H1 (cell line): ENCODE results near the gene LLGL2. TPM values are rescaled to one million over a fixed set of nuclear protein-coding genes. Genes with fewer than 3 reads are reported as not detected.
A peak's percentile ranks its signal among the peaks of the same experiment; 100 is the strongest.

Experiments
- CTCF ChIA-PET: fragments of 300-600 bp; sonication (Branson Sonifier 250); formaldehyde crosslinking; loops from one replicate; lab custom pipeline; 2021; ENCODE audit not compliant: partially characterized antibody; lab: Charles Lee
- POLR2A ChIA-PET: fragments of 300-600 bp; sonication (Branson Sonifier 250); formaldehyde crosslinking; loops from one replicate; lab custom pipeline; 2021; ENCODE audit warnings: inconsistent platforms; ENCODE audit not compliant: partially characterized antibody; lab: Charles Lee
- DNase-seq, 2 experiments: peaks; one replicate each; pipeline versions ENCODE4 v3.0.0 to v3.0.0-alpha.2; 2010 to 2022; ENCODE audit warnings: low spot score in 2 of 2, low read depth in 1 of 2, mixed read lengths in 1 of 2
- FAIRE-seq: peaks from 2 replicates; lab custom pipeline; 2011; peaks lifted over from hg19 to GRCh38; lab: Jason Lieb, UNC
- H2AFZ ChIP-seq: 2 replicates; pipeline ENCODE4 v1.8.1; 2012; ENCODE audit warnings: low read length, inconsistent platforms
- H2AK5ac ChIP-seq: 2 replicates; pipeline ENCODE4 v1.6.1; 2013; ENCODE audit warnings: low read depth, low read length
- H2BK120ac ChIP-seq: replicated peaks from 2 replicates; pipeline ENCODE3; 2013; ENCODE audit warnings: low read depth, low read length, inconsistent platforms
- H2BK12ac ChIP-seq: 2 replicates; pipeline ENCODE4 v1.6.1; 2013; ENCODE audit warnings: low read depth, low read length
- H2BK15ac ChIP-seq: 2 replicates; pipeline ENCODE4 v1.6.1; 2013; ENCODE audit warnings: low read length
- H2BK20ac ChIP-seq: 2 replicates; pipeline ENCODE4 v1.6.1; 2013; ENCODE audit warnings: low read length
- H2BK5ac ChIP-seq: 2 replicates; pipeline ENCODE4 v1.6.1; 2013; ENCODE audit warnings: low read depth, low read length
- H3K14ac ChIP-seq: 2 replicates; pipeline ENCODE4 v1.6.1; 2013; ENCODE audit warnings: inconsistent platforms; ENCODE audit not compliant: insufficient read length
- H3K18ac ChIP-seq: 2 replicates; pipeline ENCODE4 v1.6.1; 2013; ENCODE audit warnings: low read length; ENCODE audit errors: extremely low read depth
- H3K23ac ChIP-seq: 2 replicates; pipeline ENCODE4 v1.6.1; 2013; ENCODE audit warnings: inconsistent platforms; ENCODE audit not compliant: insufficient read length
- H3K23me2 ChIP-seq: 2 replicates; pipeline ENCODE4 v1.6.1; 2013; ENCODE audit warnings: low read depth, low read length
- H3K27ac ChIP-seq: 2 replicates; pipeline ENCODE4 v1.6.1; 2011; ENCODE audit warnings: low read depth, low read length, inconsistent platforms
- H3K27me3 ChIP-seq, 4 experiments: replicated peaks in 1 of 4; 1 replicate in 1 of 4; 2 replicates in 3 of 4; pipeline versions ENCODE4 v1.6.1 to v1.8.1; 2011 to 2013; ENCODE audit warnings: low read length in 3 of 4, mild to moderate bottlenecking in 3 of 4, inconsistent platforms in 2 of 4, mixed read lengths in 2 of 4, moderate library complexity in 1 of 4; ENCODE audit not compliant: control insufficient read depth in 3 of 4, insufficient read depth in 3 of 4; ENCODE audit errors: extremely low read depth in 1 of 4
- H3K36me3 ChIP-seq, 4 experiments: 2 replicates each; pipeline versions ENCODE4 v1.6.1 to v1.8.1; 2011 to 2013; ENCODE audit warnings: mild to moderate bottlenecking in 4 of 4, low read length in 3 of 4, moderate library complexity in 2 of 4, control low read depth in 1 of 4, inconsistent platforms in 1 of 4; ENCODE audit not compliant: insufficient read depth in 4 of 4, control insufficient read depth in 2 of 4
- H3K4ac ChIP-seq: replicated peaks from 2 replicates; pipeline ENCODE3; 2013; ENCODE audit warnings: low read length, low read depth, mixed read lengths, inconsistent platforms; ENCODE audit not compliant: insufficient read length
- H3K4me1 ChIP-seq, 4 experiments: replicated peaks in 1 of 4; 1 replicate in 1 of 4; 2 replicates in 3 of 4; pipeline versions ENCODE4 v1.6.1 to v1.8.1; 2011 to 2013; ENCODE audit warnings: low read length in 3 of 4, inconsistent platforms in 2 of 4, mixed read lengths in 1 of 4; ENCODE audit not compliant: insufficient read depth in 4 of 4, control insufficient read depth in 3 of 4
- H3K4me2 ChIP-seq, 2 experiments: 2 replicates each; pipeline versions ENCODE4 v1.6.1 to v1.8.1; 2011 to 2013; ENCODE audit warnings: low read depth in 2 of 2, low read length in 2 of 2, control low read depth in 1 of 2, inconsistent platforms in 1 of 2, mild to moderate bottlenecking in 1 of 2; ENCODE audit not compliant: insufficient read depth in 1 of 2
- H3K4me3 ChIP-seq, 4 experiments: fragments of 200-600, 300-600 bp in 1 of 4; sonication (generic), shearing (Covaris generic), sonication (Bioruptor Twin) in 1 of 4; 2 replicates each; pipeline versions ENCODE4 v1.5.1 to v1.8.1; 2011 to 2016; ENCODE audit warnings: low read length in 4 of 4, low read depth in 3 of 4, control low read depth in 2 of 4, inconsistent platforms in 2 of 4, mild to moderate bottlenecking in 2 of 4, mixed read lengths in 1 of 4, moderate library complexity in 1 of 4; ENCODE audit not compliant: insufficient read depth in 2 of 4; ENCODE audit errors: extremely low read depth in 1 of 4
- H3K56ac ChIP-seq: replicated peaks from 2 replicates; pipeline ENCODE3; 2013; ENCODE audit warnings: low read depth, mild to moderate bottlenecking, mixed read lengths, low read length, inconsistent platforms; ENCODE audit not compliant: insufficient read length
- H3K79me1 ChIP-seq: 2 replicates; pipeline ENCODE4 v1.6.1; 2013; ENCODE audit warnings: low read depth, low read length, control low read depth
- H3K79me2 ChIP-seq, 2 experiments: 2 replicates each; pipeline versions ENCODE4 v1.6.1 to v1.8.1; 2012 to 2013; ENCODE audit warnings: low read length in 2 of 2, mild to moderate bottlenecking in 2 of 2, inconsistent platforms in 1 of 2; ENCODE audit not compliant: insufficient read depth in 2 of 2, control insufficient read depth in 1 of 2
- H3K9ac ChIP-seq, 4 experiments: replicated peaks in 1 of 4; 1 replicate in 1 of 4; 2 replicates in 3 of 4; pipeline versions ENCODE4 v1.6.1 to v1.8.1; 2011 to 2013; ENCODE audit warnings: low read depth in 3 of 4, low read length in 3 of 4, control low read depth in 2 of 4, mild to moderate bottlenecking in 2 of 4, moderate library complexity in 2 of 4, inconsistent platforms in 1 of 4; ENCODE audit errors: extremely low read depth in 1 of 4
- H3K9me3 ChIP-seq, 2 experiments: 2 replicates each; pipeline versions ENCODE4 v1.6.1 to v1.8.1; 2012 to 2013; ENCODE audit warnings: mild to moderate bottlenecking in 2 of 2, moderate library complexity in 2 of 2, control low read depth in 1 of 2, inconsistent platforms in 1 of 2, low read depth in 1 of 2, low read length in 1 of 2, mixed read lengths in 1 of 2; ENCODE audit not compliant: insufficient read depth in 2 of 2
- H4K20me1 ChIP-seq, 2 experiments: replicated peaks in 1 of 2; 2 replicates each; pipeline versions ENCODE3 to v1.8.1; 2011 to 2013; ENCODE audit warnings: inconsistent platforms in 2 of 2, low read length in 2 of 2, mild to moderate bottlenecking in 1 of 2; ENCODE audit not compliant: insufficient read depth in 2 of 2, control insufficient read depth in 1 of 2
- H4K5ac ChIP-seq: 2 replicates; pipeline ENCODE4 v1.6.1; 2013; ENCODE audit warnings: low read length, low read depth, mixed read lengths, inconsistent platforms; ENCODE audit not compliant: insufficient read length
- H4K8ac ChIP-seq: 2 replicates; pipeline ENCODE4 v1.8.0; 2013; ENCODE audit warnings: mild to moderate bottlenecking, moderate library complexity, low read length, inconsistent platforms; ENCODE audit not compliant: insufficient read depth; ENCODE audit errors: extremely low read depth
- H4K91ac ChIP-seq: replicated peaks from 2 replicates; pipeline ENCODE3; 2013; ENCODE audit warnings: low read length, mixed read lengths, inconsistent platforms; ENCODE audit not compliant: insufficient read length
- ASH2L ChIP-seq: fragments of 200-600, 300-600 bp; sonication (generic); IDR thresholded peaks from one replicate; pipeline ENCODE4 v1.7.1; 2017; ENCODE audit warnings: low read length
- WGBS, 2 experiments: shearing (Covaris generic) in 1 of 2; methylation state at CpG; one replicate each; pipeline versions ENCODE4 v1.1.6 to v1.1.7; 2013 to 2015; ENCODE audit warnings: low lambda C conversion rate in 2 of 2, mixed read lengths in 2 of 2, inconsistent platforms in 1 of 2, low coverage in 1 of 2, missing lambda C conversion rate in 1 of 2; ENCODE audit not compliant: insufficient replicate concordance in 2 of 2, insufficient coverage in 1 of 2, insufficient read length in 1 of 2; ENCODE audit errors: extremely low coverage in 1 of 2, missing lambda C conversion rate in 1 of 2; 5-methylcytosine and 5-hydroxymethylcytosine counted together
- polyA plus RNA-seq, 7 experiments: library from polyadenylated mRNA; depleted of rRNA in 3 of 7; stranded (reverse) in 5 of 7; unstranded in 2 of 7; fragments of >200 nt in 5 of 7; fragments of 200-250 nt in 2 of 7; gene quantifications; 1 replicate in 5 of 7; 2 replicates in 1 of 7; 4 replicates in 1 of 7; pipeline versions ENCODE4 v1.2.1 to v1.2.3, GENCODE V29; 2011 to 2013; ENCODE audit warnings: missing spikeins in 2 of 7, mixed read lengths in 2 of 7
- total RNA-seq: library from RNA; stranded (reverse); fragmentation: NEBNext Ultra II Directional; extraction: Animal tissue kit (Norgen Biotek cat#: 25700); gene quantifications from 2 replicates; pipeline ENCODE4 v1.2.1, GENCODE V29; 2021
- TF ChIP-seq, protein P1 (sequence below), 3 experiments: IDR thresholded peaks; 1 replicate in 2 of 3; 2 replicates in 1 of 3; pipeline versions ENCODE4 v1.5.1 to v1.6.1; 2011; ENCODE audit warnings: low read length in 3 of 3, mild to moderate bottlenecking in 3 of 3, inconsistent platforms in 2 of 3, low read depth in 1 of 3, moderate library complexity in 1 of 3; ENCODE audit not compliant: insufficient read depth in 1 of 3; ENCODE audit errors: control extremely low read depth in 1 of 3

Gene LLGL2
- total and polyA plus RNA-seq, 2 of the 8 experiments (the other 6 are each of a cell fraction or from before 2014, with no cell fraction given), result 64.5 to 77.1 TPM

DNA sequence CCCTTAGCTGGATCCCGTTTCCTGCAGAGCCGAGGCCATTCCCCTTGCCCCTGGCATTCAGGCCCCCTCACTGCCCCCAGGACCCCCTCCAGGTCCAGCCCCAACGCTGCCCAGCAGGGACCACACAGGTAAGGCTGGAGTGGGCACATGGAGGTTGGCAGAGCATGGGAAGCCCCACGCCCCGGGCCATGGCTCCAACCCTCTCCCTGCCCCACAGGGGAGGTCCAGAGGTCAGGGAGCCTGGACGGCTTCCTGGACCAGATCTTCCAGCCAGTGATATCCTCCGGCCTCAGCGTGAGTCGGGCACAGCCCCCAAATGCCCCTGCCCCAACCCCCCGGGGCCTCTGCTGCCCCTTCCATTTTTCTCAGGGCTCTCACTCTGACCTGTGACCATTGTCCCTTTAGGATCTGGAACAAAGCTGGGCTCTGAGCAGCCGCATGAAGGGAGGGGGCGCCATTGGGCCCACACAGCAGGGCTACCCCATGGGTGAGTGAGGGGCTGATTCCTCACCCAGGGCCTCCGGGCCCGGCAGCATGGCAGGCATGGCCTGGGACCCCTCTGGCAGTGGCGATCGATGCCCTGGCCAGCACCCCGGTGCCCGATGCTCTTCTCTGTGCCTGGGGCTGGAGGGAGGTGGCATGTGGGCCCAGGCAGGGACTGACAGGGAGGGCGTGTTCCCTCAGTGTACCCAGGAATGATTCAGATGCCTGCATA lies 89.2 kb downstream of the LLGL2 start:
- Histone ChIP-seq H3K4me1 (peaks cover 0 to 2% (median under 1%) of the 10 kb centered on the region in 4 experiments; a peak in 4 of 7 replicates), H2BK120ac (no peak overlapping the region), H3K9me3 (no peaks in the 10 kb centered on the region), H4K8ac (no peak overlapping the region), H3K4me2 (no peak overlapping the region), H3K14ac (no peak overlapping the region), H3K18ac (peak overlapping the region; percentile 48), H2BK12ac (peak overlapping the region; percentile 60; the same call in 1 of the 2 replicates), H3K27me3 (no peaks in the 10 kb centered on the region), H2BK5ac (no peak overlapping the region), H2AK5ac (no peak overlapping the region), H3K79me1 (no peaks in the 10 kb centered on the region), H4K91ac (no peak overlapping the region), H2BK15ac (no peak overlapping the region), H3K9ac (no peak overlapping the region), H3K4ac (peak overlapping the region; percentile 69), H4K20me1 (peaks cover 0 to 1% of the 10 kb centered on the region in 2 experiments), H3K23ac (no peak overlapping the region), H2BK20ac (no peak overlapping the region), H3K79me2 (no peaks in the 10 kb centered on the region), H3K23me2 (no peaks in the 10 kb centered on the region), H4K5ac (no peak overlapping the region), H3K56ac (no peak overlapping the region), H3K4me3 (no peak overlapping the region), H3K36me3 (no peaks in the 10 kb centered on the region), H2AFZ (no peak overlapping the region), H3K27ac (no peak overlapping the region)
- ChIA-PET CTCF (interaction anchor here (0.6 to 59.2 kb wide), 14 partner anchors 9 to 143 kb away, joined by 3 to 2200 read pairs (median 3); partner anchors contain the start of genes RECQL5, SAP30BP, SMIM5 and TSEN54), POLR2A (interaction anchor here (1.1 to 5.2 kb wide), 3 partner anchors 11 to 41 kb away, joined by 3 to 19 read pairs (median 4); no protein-coding TSS in a partner anchor)
- no peak for DNase-seq
- FAIRE-seq, result no peak
- WGBS, 2 experiments, result 89% methylated on average over 18 of the region's 19 CpGs; no CpG with 5 or more reads in 1 of the 2 experiments
- TF ChIP-seq, protein P1, sequence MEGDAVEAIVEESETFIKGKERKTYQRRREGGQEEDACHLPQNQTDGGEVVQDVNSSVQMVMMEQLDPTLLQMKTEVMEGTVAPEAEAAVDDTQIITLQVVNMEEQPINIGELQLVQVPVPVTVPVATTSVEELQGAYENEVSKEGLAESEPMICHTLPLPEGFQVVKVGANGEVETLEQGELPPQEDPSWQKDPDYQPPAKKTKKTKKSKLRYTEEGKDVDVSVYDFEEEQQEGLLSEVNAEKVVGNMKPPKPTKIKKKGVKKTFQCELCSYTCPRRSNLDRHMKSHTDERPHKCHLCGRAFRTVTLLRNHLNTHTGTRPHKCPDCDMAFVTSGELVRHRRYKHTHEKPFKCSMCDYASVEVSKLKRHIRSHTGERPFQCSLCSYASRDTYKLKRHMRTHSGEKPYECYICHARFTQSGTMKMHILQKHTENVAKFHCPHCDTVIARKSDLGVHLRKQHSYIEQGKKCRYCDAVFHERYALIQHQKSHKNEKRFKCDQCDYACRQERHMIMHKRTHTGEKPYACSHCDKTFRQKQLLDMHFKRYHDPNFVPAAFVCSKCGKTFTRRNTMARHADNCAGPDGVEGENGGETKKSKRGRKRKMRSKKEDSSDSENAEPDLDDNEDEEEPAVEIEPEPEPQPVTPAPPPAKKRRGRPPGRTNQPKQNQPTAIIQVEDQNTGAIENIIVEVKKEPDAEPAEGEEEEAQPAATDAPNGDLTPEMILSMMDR (IDR thresholded peaks at IDR 0.05; ENCODE audit: control extremely low read depth in 1 of 3, insufficient read depth in 1 of 3, low read depth in 1 of 3, low read length in 3 of 3), result peak; percentile 11 to 15 (median 13); a peak in 3 of 4 replicates
- no peak for TF ChIP-seq ASH2L
